HEK293 (cell line): ENCODE results near the gene DSE.
A peak's percentile ranks its signal among the peaks of the same experiment; 100 is the strongest.

Experiments
- GLIS2 ChIP-seq: fragments of 450-650 bp; formaldehyde crosslinking; IDR thresholded peaks from 2 replicates; pipeline ENCODE4 v1.5.1; 2016; ENCODE audit warnings: missing biosample characterization, missing genetic modification characterization
- KLF1 ChIP-seq: fragments of 450-650 bp; formaldehyde crosslinking; IDR thresholded peaks from 2 replicates; pipeline ENCODE4 v1.5.1; 2016; ENCODE audit warnings: missing biosample characterization, missing genetic modification characterization
- KLF10 ChIP-seq: fragments of 450-650 bp; IDR thresholded peaks from 2 replicates; pipeline ENCODE4 v1.5.1; 2018; ENCODE audit warnings: missing biosample characterization, mild to moderate bottlenecking, missing genetic modification characterization
- MYNN ChIP-seq: fragments of 450-650 bp; formaldehyde crosslinking; IDR thresholded peaks from 2 replicates; pipeline ENCODE4 v1.5.1; 2016; ENCODE audit warnings: missing biosample characterization, missing genetic modification characterization, borderline replicate concordance
- SP7 ChIP-seq: fragments of 450-650 bp; formaldehyde crosslinking; IDR thresholded peaks from 2 replicates; pipeline ENCODE4 v1.5.1; 2016; ENCODE audit warnings: missing biosample characterization, missing genetic modification characterization
- ZBTB21 ChIP-seq: fragments of 450-650 bp; formaldehyde crosslinking; IDR thresholded peaks from 2 replicates; pipeline ENCODE4 v1.5.1; 2017; ENCODE audit warnings: missing biosample characterization, missing genetic modification characterization
- ZFHX2 ChIP-seq: fragments of 450-650 bp; formaldehyde crosslinking; conservative IDR thresholded peaks from 2 replicates; pipeline ENCODE4 v1.5.1; 2016; ENCODE audit warnings: missing biosample characterization, missing genetic modification characterization
- ZFP37 ChIP-seq: fragments of 450-650 bp; formaldehyde crosslinking; IDR thresholded peaks from 2 replicates; pipeline ENCODE4 v1.5.1; 2016; ENCODE audit warnings: missing biosample characterization, missing genetic modification characterization
- ZNF138 ChIP-seq: fragments of 450-650 bp; formaldehyde crosslinking; IDR thresholded peaks from 2 replicates; pipeline ENCODE4 v1.5.1; 2016; ENCODE audit warnings: missing biosample characterization, missing genetic modification characterization, borderline replicate concordance
- ZNF155 ChIP-seq: fragments of 450-650 bp; formaldehyde crosslinking; IDR thresholded peaks from 2 replicates; pipeline ENCODE4 v1.5.1; 2016; ENCODE audit warnings: missing biosample characterization, missing genetic modification characterization
- ZNF169 ChIP-seq: fragments of 450-650 bp; formaldehyde crosslinking; IDR thresholded peaks from 2 replicates; pipeline ENCODE4 v1.5.1; 2016; ENCODE audit warnings: missing biosample characterization, missing genetic modification characterization
- ZNF221 ChIP-seq: fragments of 450-650 bp; formaldehyde crosslinking; IDR thresholded peaks from 2 replicates; pipeline ENCODE4 v1.5.1; 2017; ENCODE audit warnings: missing biosample characterization, missing genetic modification characterization, borderline replicate concordance
- ZNF223 ChIP-seq: fragments of 450-650 bp; formaldehyde crosslinking; IDR thresholded peaks from 2 replicates; pipeline ENCODE4 v1.5.1; 2016; ENCODE audit warnings: missing biosample characterization, missing genetic modification characterization
- ZNF248 ChIP-seq: fragments of 450-650 bp; formaldehyde crosslinking; IDR thresholded peaks from 2 replicates; pipeline ENCODE4 v1.5.1; 2017; ENCODE audit warnings: missing biosample characterization, missing genetic modification characterization
- ZNF266 ChIP-seq: fragments of 450-650 bp; formaldehyde crosslinking; IDR thresholded peaks from 2 replicates; pipeline ENCODE4 v1.5.1; 2016; ENCODE audit warnings: missing biosample characterization, missing genetic modification characterization, low read depth
- ZNF311 ChIP-seq: fragments of 450-650 bp; formaldehyde crosslinking; IDR thresholded peaks from 2 replicates; pipeline ENCODE4 v1.5.1; 2017; ENCODE audit warnings: missing biosample characterization, missing genetic modification characterization, borderline replicate concordance
- ZNF354C ChIP-seq: fragments of 450-650 bp; formaldehyde crosslinking; IDR thresholded peaks from 2 replicates; pipeline ENCODE4 v1.5.1; 2016; ENCODE audit warnings: missing biosample characterization, missing genetic modification characterization, low read depth, borderline replicate concordance
- ZNF548 ChIP-seq: fragments of 450-650 bp; formaldehyde crosslinking; IDR thresholded peaks from 2 replicates; pipeline ENCODE4 v1.5.1; 2016; ENCODE audit warnings: missing biosample characterization, missing genetic modification characterization
- ZNF600 ChIP-seq: fragments of 450-650 bp; formaldehyde crosslinking; IDR thresholded peaks from 2 replicates; pipeline ENCODE4 v1.5.1; 2016; ENCODE audit warnings: missing biosample characterization, missing genetic modification characterization
- ZNF654 ChIP-seq: fragments of 450-650 bp; formaldehyde crosslinking; IDR thresholded peaks from 2 replicates; pipeline ENCODE4 v1.5.1; 2016; ENCODE audit warnings: low read depth, missing biosample characterization, missing genetic modification characterization
- ZSCAN23 ChIP-seq: fragments of 450-650 bp; formaldehyde crosslinking; IDR thresholded peaks from 2 replicates; pipeline ENCODE4 v1.5.1; 2016; ENCODE audit warnings: missing biosample characterization, missing genetic modification characterization
- TF ChIP-seq, protein P1 (sequence below): fragments of 450-650 bp; formaldehyde crosslinking; IDR thresholded peaks from 2 replicates; pipeline ENCODE4 v1.5.1; 2016; ENCODE audit warnings: missing biosample characterization, missing genetic modification characterization
- TF ChIP-seq, protein P2 (sequence below): fragments of 450-650 bp; formaldehyde crosslinking; IDR thresholded peaks from 2 replicates; pipeline ENCODE4 v1.5.1; 2017; ENCODE audit warnings: missing biosample characterization, missing genetic modification characterization
- TF ChIP-seq, protein P3 (sequence below): IDR thresholded peaks from 2 replicates; pipeline ENCODE4 v1.6.1; 2011; ENCODE audit warnings: mild to moderate bottlenecking, low read depth, low read length, borderline replicate concordance
- TF ChIP-seq, protein P4 (sequence below): fragments of 450-650 bp; formaldehyde crosslinking; conservative IDR thresholded peaks from 2 replicates; pipeline ENCODE4 v1.5.1; 2016; ENCODE audit warnings: low read depth, missing biosample characterization, missing genetic modification characterization
- TF ChIP-seq, protein P5 (sequence below): fragments of 450-650 bp; IDR thresholded peaks from 2 replicates; pipeline ENCODE4 v1.5.1; 2018; ENCODE audit warnings: missing biosample characterization, missing genetic modification characterization
- TF ChIP-seq, protein P6 (sequence below): fragments of 450-650 bp; formaldehyde crosslinking; IDR thresholded peaks from 2 replicates; pipeline ENCODE4 v1.5.1; 2016; ENCODE audit warnings: missing biosample characterization, missing genetic modification characterization

The DSE gene

DNA sequence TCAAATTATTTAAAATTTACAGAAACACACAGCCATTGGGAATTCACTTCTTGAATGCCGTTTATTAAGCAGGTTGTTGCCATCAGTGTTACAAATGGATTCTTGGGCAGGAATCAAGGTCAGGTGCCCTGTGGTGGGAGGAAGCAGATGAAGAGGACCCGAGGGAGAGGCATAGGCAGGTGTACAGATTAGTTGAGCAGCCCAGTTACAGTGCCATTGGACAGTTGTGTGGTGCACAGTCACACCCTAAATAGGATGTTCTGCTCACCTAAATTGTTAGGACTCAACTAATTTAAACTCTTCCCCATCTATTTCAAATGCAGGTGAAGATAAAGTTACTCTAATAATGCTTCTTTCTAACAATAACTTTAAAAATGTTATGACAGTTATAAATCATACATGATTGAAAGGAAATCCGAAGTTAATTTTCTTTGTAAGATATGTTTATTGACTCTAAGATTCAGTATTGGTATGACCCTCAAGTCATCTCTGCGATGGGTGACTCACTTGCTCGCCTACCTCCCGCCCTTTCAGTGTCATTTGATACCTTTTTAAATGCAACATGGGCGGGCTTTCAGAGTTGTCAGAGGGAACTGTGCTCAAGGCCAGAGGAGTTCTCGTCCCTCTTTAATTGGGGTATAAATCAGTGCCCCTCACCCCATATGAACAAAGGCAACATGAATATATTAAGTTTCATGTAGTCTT, 35.1 kb downstream of the DSE start (continued):
- TF ChIP-seq ZFHX2 (tag by site-specific recombination): peak; percentile 77
- peak; percentile 39 for TF ChIP-seq ZNF600 (tag by site-specific recombination)
- no peak; the same call in 1 of the 2 replicates for TF ChIP-seq KLF10 (tag by site-specific recombination)
- TF ChIP-seq ZNF354C (tag by site-specific recombination): no peak
- TF ChIP-seq KLF1 (tag by site-specific recombination): peak; percentile 44; the same call in 1 of the 2 replicates
- TF ChIP-seq, protein P1, sequence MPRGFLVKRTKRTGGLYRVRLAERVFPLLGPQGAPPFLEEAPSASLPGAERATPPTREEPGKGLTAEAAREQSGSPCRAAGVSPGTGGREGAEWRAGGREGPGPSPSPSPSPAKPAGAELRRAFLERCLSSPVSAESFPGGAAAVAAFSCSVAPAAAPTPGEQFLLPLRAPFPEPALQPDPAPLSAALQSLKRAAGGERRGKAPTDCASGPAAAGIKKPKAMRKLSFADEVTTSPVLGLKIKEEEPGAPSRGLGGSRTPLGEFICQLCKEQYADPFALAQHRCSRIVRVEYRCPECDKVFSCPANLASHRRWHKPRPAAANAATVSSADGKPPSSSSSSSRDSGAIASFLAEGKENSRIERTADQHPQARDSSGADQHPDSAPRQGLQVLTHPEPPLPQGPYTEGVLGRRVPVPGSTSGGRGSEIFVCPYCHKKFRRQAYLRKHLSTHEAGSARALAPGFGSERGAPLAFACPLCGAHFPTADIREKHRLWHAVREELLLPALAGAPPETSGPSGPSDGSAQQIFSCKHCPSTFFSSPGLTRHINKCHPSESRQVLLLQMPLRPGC (tag by site-specific recombination): 0 out of 2 replicates have a peak, but pooled peaks have one; percentile 27
- TF ChIP-seq ZNF311 (tag by site-specific recombination): no peak
- no peak for TF ChIP-seq ZNF221 (tag by site-specific recombination)
- TF ChIP-seq, protein P2, sequence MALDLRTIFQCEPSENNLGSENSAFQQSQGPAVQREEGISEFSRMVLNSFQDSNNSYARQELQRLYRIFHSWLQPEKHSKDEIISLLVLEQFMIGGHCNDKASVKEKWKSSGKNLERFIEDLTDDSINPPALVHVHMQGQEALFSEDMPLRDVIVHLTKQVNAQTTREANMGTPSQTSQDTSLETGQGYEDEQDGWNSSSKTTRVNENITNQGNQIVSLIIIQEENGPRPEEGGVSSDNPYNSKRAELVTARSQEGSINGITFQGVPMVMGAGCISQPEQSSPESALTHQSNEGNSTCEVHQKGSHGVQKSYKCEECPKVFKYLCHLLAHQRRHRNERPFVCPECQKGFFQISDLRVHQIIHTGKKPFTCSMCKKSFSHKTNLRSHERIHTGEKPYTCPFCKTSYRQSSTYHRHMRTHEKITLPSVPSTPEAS (tag by site-specific recombination): no peak
- TF ChIP-seq, protein P3, sequence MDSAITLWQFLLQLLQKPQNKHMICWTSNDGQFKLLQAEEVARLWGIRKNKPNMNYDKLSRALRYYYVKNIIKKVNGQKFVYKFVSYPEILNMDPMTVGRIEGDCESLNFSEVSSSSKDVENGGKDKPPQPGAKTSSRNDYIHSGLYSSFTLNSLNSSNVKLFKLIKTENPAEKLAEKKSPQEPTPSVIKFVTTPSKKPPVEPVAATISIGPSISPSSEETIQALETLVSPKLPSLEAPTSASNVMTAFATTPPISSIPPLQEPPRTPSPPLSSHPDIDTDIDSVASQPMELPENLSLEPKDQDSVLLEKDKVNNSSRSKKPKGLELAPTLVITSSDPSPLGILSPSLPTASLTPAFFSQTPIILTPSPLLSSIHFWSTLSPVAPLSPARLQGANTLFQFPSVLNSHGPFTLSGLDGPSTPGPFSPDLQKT: no peak
- TF ChIP-seq ZNF548: no peak
- peak; percentile 39; the same call in 1 of the 2 replicates for TF ChIP-seq SP7 (tag by site-specific recombination)
- TF ChIP-seq MYNN (tag by site-specific recombination): no peak
- TF ChIP-seq ZNF155 (tag by site-specific recombination): no peak
- no peak for TF ChIP-seq ZBTB21
- no peak for TF ChIP-seq ZNF266
- TF ChIP-seq ZSCAN23 (tag by site-specific recombination): no peak
- TF ChIP-seq, protein P4, sequence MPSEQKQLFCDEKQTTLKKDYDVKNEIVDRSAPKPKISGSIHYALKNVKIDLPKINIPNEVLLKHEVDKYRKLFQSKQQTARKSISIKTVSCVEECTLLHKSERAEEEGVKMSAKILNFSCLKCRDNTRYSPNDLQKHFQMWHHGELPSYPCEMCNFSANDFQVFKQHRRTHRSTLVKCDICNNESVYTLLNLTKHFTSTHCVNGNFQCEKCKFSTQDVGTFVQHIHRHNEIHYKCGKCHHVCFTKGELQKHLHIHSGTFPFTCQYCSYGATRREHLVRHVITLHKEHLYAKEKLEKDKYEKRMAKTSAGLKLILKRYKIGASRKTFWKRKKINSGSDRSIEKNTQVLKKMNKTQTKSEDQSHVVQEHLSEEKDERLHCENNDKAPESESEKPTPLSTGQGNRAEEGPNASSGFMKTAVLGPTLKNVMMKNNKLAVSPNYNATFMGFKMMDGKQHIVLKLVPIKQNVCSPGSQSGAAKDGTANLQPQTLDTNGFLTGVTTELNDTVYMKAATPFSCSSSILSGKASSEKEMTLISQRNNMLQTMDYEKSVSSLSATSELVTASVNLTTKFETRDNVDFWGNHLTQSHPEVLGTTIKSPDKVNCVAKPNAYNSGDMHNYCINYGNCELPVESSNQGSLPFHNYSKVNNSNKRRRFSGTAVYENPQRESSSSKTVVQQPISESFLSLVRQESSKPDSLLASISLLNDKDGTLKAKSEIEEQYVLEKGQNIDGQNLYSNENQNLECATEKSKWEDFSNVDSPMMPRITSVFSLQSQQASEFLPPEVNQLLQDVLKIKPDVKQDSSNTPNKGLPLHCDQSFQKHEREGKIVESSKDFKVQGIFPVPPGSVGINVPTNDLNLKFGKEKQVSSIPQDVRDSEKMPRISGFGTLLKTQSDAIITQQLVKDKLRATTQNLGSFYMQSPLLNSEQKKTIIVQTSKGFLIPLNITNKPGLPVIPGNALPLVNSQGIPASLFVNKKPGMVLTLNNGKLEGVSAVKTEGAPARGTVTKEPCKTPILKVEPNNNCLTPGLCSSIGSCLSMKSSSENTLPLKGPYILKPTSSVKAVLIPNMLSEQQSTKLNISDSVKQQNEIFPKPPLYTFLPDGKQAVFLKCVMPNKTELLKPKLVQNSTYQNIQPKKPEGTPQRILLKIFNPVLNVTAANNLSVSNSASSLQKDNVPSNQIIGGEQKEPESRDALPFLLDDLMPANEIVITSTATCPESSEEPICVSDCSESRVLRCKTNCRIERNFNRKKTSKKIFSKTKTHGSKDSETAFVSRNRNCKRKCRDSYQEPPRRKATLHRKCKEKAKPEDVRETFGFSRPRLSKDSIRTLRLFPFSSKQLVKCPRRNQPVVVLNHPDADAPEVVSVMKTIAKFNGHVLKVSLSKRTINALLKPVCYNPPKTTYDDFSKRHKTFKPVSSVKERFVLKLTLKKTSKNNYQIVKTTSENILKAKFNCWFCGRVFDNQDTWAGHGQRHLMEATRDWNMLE (tag by site-specific recombination): no peak
- TF ChIP-seq ZNF223 (tag by site-specific recombination): no peak
- TF ChIP-seq ZNF654 (tag by site-specific recombination): no peak
- TF ChIP-seq ZNF248 (tag by site-specific recombination): no peak
- no peak for TF ChIP-seq ZNF169
- no peak for TF ChIP-seq ZFP37 (tag by site-specific recombination)
- no peak for TF ChIP-seq ZNF138 (tag by site-specific recombination)
- TF ChIP-seq GLIS2 (tag by site-specific recombination): no peak
- TF ChIP-seq, protein P5, sequence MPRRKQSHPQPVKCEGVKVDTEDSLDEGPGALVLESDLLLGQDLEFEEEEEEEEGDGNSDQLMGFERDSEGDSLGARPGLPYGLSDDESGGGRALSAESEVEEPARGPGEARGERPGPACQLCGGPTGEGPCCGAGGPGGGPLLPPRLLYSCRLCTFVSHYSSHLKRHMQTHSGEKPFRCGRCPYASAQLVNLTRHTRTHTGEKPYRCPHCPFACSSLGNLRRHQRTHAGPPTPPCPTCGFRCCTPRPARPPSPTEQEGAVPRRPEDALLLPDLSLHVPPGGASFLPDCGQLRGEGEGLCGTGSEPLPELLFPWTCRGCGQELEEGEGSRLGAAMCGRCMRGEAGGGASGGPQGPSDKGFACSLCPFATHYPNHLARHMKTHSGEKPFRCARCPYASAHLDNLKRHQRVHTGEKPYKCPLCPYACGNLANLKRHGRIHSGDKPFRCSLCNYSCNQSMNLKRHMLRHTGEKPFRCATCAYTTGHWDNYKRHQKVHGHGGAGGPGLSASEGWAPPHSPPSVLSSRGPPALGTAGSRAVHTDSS (tag by site-specific recombination): no peak
- TF ChIP-seq, protein P6, sequence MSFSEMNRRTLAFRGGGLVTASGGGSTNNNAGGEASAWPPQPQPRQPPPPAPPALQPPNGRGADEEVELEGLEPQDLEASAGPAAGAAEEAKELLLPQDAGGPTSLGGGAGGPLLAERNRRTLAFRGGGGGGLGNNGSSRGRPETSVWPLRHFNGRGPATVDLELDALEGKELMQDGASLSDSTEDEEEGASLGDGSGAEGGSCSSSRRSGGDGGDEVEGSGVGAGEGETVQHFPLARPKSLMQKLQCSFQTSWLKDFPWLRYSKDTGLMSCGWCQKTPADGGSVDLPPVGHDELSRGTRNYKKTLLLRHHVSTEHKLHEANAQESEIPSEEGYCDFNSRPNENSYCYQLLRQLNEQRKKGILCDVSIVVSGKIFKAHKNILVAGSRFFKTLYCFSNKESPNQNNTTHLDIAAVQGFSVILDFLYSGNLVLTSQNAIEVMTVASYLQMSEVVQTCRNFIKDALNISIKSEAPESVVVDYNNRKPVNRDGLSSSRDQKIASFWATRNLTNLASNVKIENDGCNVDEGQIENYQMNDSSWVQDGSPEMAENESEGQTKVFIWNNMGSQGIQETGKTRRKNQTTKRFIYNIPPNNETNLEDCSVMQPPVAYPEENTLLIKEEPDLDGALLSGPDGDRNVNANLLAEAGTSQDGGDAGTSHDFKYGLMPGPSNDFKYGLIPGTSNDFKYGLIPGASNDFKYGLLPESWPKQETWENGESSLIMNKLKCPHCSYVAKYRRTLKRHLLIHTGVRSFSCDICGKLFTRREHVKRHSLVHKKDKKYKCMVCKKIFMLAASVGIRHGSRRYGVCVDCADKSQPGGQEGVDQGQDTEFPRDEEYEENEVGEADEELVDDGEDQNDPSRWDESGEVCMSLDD (tag by site-specific recombination): no peak
